Gastrocnemius medialis (tissue), 4 donors: ENCODE results near the gene SUPT4H1. TPM values are rescaled to one million over a fixed set of nuclear protein-coding genes. Genes with fewer than 3 reads are reported as not detected.

Source experiments
- ATAC-seq, 2 donors: fragments of 150-250 bp; one replicate each; pipeline ENCODE4 v1.9.1; 2016
- DNase-seq, 2 donors: peaks; one replicate each; pipeline ENCODE4 v3.0.0-alpha.2; 2019
- H3K27ac ChIP-seq, 4 donors: fragments of 200-600 bp; sonication (generic); 1 replicate in 1 of 4; 2 replicates in 3 of 4; pipeline ENCODE4 v1.5.1; 2016 to 2018; ENCODE audit warnings: mild to moderate bottlenecking in 2 of 4, moderate library complexity in 1 of 4
- H3K27me3 ChIP-seq, 3 donors: fragments of 200-600 bp; sonication (generic) in 2 of 3; 1 replicate in 1 of 3; 2 replicates in 2 of 3; pipeline versions ENCODE4 v1.5.1 to v1.6.0; 2016 to 2019; ENCODE audit warnings: mild to moderate bottlenecking in 1 of 3, moderate library complexity in 1 of 3
- H3K36me3 ChIP-seq, 2 donors: fragments of 200-600 bp; sonication (generic) in 1 of 2; one replicate each; pipeline ENCODE4 v1.5.1; 2017 to 2018
- H3K4me1 ChIP-seq, 2 donors: fragments of 200-600 bp; sonication (generic) in 1 of 2; one replicate each; pipeline ENCODE4 v1.5.1; 2016 to 2017; ENCODE audit warnings: mild to moderate bottlenecking in 2 of 2
- H3K4me3 ChIP-seq, 4 donors: fragments of 200-600 bp; sonication (generic) in 3 of 4; 1 replicate in 1 of 4; 2 replicates in 3 of 4; pipeline ENCODE4 v1.5.1; 2016 to 2019; ENCODE audit warnings: mild to moderate bottlenecking in 2 of 4
- H3K9me3 ChIP-seq, 3 donors: fragments of 200-600 bp; sonication (generic) in 2 of 3; 1 replicate in 1 of 3; 2 replicates in 2 of 3; pipeline ENCODE4 v1.5.1; 2016 to 2019
- POLR2A ChIP-seq, 2 donors: fragments of 450-650 bp; IDR thresholded peaks; one replicate each; pipeline ENCODE4 v1.6.1; 2017; ENCODE audit warnings: antibody characterized with exemption in 2 of 2, mild to moderate bottlenecking in 2 of 2, moderate library complexity in 2 of 2
- in situ Hi-C, 4 donors: fragments of 200-750 bp; cut with MboI; loops; one replicate each; pipeline versions ENCODE4 v1.15.0 to v1.8.0; 2017; ENCODE audit warnings: low sequenced_read_pairs in 4 of 4
- intact Hi-C: fragments of 100-400 bp; cut with DNase I; formaldehyde crosslinking; loops from one replicate; pipeline ENCODE4 v1.15.1; 2023; ENCODE audit warnings: low total_unique reads
- total RNA-seq, 4 donors: library from RNA; depleted of rRNA; stranded (reverse); fragments of >200 nt; gene quantifications; one replicate each; pipeline versions ENCODE4 v1.1.0 to v1.2.3, GENCODE V29; 2016
- TF ChIP-seq, protein P1 (sequence below), 5 experiments: fragments of 450-650 bp in 3 of 5; fragments of 200-600 bp in 2 of 5; sonication (generic) in 2 of 5; IDR thresholded peaks in 4 of 5; conservative IDR thresholded peaks in 1 of 5; 1 replicate in 4 of 5; 2 replicates in 1 of 5; pipeline ENCODE4 v1.5.1; 2016 to 2019; ENCODE audit warnings: antibody characterized with exemption in 5 of 5, mild to moderate bottlenecking in 3 of 5, moderate library complexity in 3 of 5

SUPT4H1 gene
- total RNA-seq, 4 donors from 2014 or later = 39.6 to 49.0 (median 41.1) TPM

GRCh38 chr17:58385359-58385899 is 33.4 kb upstream of the SUPT4H1 start:
- no peaks in the 10 kb centered on the region for H3K36me3 ChIP-seq
- TF ChIP-seq POLR2A (IDR thresholded peaks at IDR 0.05) = no peak
- TF ChIP-seq, protein P1, sequence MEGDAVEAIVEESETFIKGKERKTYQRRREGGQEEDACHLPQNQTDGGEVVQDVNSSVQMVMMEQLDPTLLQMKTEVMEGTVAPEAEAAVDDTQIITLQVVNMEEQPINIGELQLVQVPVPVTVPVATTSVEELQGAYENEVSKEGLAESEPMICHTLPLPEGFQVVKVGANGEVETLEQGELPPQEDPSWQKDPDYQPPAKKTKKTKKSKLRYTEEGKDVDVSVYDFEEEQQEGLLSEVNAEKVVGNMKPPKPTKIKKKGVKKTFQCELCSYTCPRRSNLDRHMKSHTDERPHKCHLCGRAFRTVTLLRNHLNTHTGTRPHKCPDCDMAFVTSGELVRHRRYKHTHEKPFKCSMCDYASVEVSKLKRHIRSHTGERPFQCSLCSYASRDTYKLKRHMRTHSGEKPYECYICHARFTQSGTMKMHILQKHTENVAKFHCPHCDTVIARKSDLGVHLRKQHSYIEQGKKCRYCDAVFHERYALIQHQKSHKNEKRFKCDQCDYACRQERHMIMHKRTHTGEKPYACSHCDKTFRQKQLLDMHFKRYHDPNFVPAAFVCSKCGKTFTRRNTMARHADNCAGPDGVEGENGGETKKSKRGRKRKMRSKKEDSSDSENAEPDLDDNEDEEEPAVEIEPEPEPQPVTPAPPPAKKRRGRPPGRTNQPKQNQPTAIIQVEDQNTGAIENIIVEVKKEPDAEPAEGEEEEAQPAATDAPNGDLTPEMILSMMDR (IDR thresholded peaks at IDR 0.05 in 4 of 5, conservative IDR thresholded peaks at IDR 0.05 in 1 of 5) = no peak

GRCh38 chr17:58384897-58385296 is 32.9 kb upstream of the SUPT4H1 start:
- in situ Hi-C loops (no loop called here), intact Hi-C loops (no loop called here)
- H3K4me1 ChIP-seq = no peaks in the 10 kb centered on the region
- H3K4me3 ChIP-seq = no peak overlapping the region
- no peak for DNase-seq
- TF ChIP-seq, protein P1 (IDR thresholded peaks at IDR 0.05 in 4 of 5, conservative IDR thresholded peaks at IDR 0.05 in 1 of 5) = no peak
- TF ChIP-seq POLR2A (IDR thresholded peaks at IDR 0.05) = no peak
- H3K27me3 ChIP-seq = peaks cover 0 to 3% (median 0%) of the 10 kb centered on the region in 3 donors
- no peaks in the 10 kb centered on the region for H3K9me3 ChIP-seq
- H3K27ac ChIP-seq = no peak overlapping the region
- H3K36me3 ChIP-seq = no peaks in the 10 kb centered on the region
- no peak for ATAC-seq

More at GRCh38 chr17:58385359-58385899, 33.4 kb upstream of the SUPT4H1 start:
- no peak for DNase-seq
- no peak for ATAC-seq
- Histone ChIP-seq H3K27ac (no peak overlapping the region), H3K4me3 (no peak overlapping the region), H3K4me1 (no peaks in the 10 kb centered on the region), H3K27me3 (peaks cover 0 to 3% (median 0%) of the 10 kb centered on the region in 3 donors), H3K9me3 (no peaks in the 10 kb centered on the region)
- intact Hi-C loops = no loop called here
- in situ Hi-C loops = no loop called here

DNA sequence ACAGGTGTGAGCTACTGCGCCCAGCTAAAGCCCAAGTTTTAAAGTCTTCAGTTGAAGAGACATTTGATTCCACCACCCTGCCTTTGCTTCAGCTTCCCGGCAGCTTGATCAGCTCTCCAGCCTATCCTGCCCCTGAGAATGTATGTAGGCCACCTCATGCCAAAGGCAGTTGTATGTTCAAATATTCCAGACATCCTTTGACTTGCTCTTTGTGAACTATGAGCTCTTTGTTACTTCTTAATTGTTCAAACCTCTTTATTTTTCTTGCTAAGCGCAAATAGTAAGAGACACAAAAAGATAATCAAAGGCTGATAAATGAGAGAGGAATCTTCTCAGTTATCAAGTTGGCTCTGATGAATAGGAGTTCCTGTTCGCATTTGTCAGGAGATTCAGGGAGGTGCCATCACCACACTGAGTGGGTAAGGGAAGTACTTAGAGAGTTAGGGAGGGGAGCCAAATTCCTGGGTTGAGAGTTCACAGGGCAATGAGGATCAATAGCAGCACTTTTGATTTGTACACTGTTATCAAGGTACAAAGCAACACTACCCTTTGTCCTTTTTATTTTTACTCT is 32.0 kb upstream of the SUPT4H1 start:
- H3K36me3 ChIP-seq = no peaks in the 10 kb centered on the region
- H3K27me3 ChIP-seq = peaks cover 0 to 3% (median 0%) of the 10 kb centered on the region in 3 donors
- H3K9me3 ChIP-seq = no peaks in the 10 kb centered on the region
- DNase-seq (no peak), ATAC-seq (no peak)
- no peaks in the 10 kb centered on the region for H3K4me1 ChIP-seq
- in situ Hi-C loops (no loop called here), intact Hi-C loops (no loop called here)
- no peak overlapping the region for H3K27ac ChIP-seq
- H3K4me3 ChIP-seq = no peak overlapping the region
- no peak for TF ChIP-seq POLR2A (IDR thresholded peaks at IDR 0.05)
- TF ChIP-seq, protein P1 (IDR thresholded peaks at IDR 0.05 in 4 of 5, conservative IDR thresholded peaks at IDR 0.05 in 1 of 5) = no peak

DNA sequence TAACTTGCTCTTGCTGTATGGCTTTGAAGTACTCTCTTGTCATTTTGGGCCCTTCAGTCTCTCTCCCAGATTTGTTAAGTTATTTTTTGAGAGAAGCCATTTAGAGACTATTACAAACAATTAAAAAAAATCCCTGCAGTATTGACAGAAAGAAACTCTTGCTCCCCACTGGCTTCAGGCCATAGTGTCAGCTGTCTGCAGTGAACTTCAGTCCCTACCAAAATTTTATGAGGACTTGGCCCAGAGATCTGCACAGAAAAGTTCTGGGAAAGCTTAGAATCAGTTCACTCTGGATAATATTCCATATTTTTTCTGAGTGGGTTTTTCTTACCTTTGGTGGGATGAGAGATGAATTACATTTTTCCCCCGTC is 30.9 kb upstream of the SUPT4H1 start:
- intact Hi-C loops = no loop called here
- Histone ChIP-seq H3K4me1 (no peaks in the 10 kb centered on the region), H3K36me3 (no peaks in the 10 kb centered on the region), H3K27ac (no peak overlapping the region), H3K4me3 (no peak overlapping the region), H3K9me3 (no peaks in the 10 kb centered on the region), H3K27me3 (peaks cover 0 to 3% (median 0%) of the 10 kb centered on the region in 3 donors)
- in situ Hi-C loops = no loop called here
- ATAC-seq (no peak), DNase-seq (no peak)
- TF ChIP-seq, protein P1 (IDR thresholded peaks at IDR 0.05 in 4 of 5, conservative IDR thresholded peaks at IDR 0.05 in 1 of 5) = no peak
- TF ChIP-seq POLR2A (IDR thresholded peaks at IDR 0.05) = no peak
